Endometrial microvascular endothelial cells (primary cell): ENCODE results near the gene MAP4K2. TPM values are rescaled to one million over a fixed set of nuclear protein-coding genes. Genes with fewer than 3 reads are reported as not detected.

ENCODE experiments used
- in situ Hi-C: cut with HindIII; loops from 2 replicates; pipeline ENCODE4 v1.10.0; 2017; ENCODE audit warnings: low sequenced_read_pairs, low pct_unique_long_range_greater_than_20kb; ENCODE audit errors: inconsistent ontology term
- total RNA-seq: library from RNA; depleted of rRNA; stranded (reverse); fragments of >200 nt; gene quantifications from one replicate; pipeline ENCODE4 v1.2.3, GENCODE V29; 2015; ENCODE audit errors: inconsistent ontology term

Gene MAP4K2
- total RNA-seq, 1 donor from 2014 or later = 42.8 TPM

- in situ Hi-C loops = no loop called here
Measured at GRCh38 chr11:64777449-64778222, 25.4 kb downstream of the MAP4K2 start.

GRCh38 chr11:64776875-64777274 is 26.1 kb downstream of the MAP4K2 start:
- in situ Hi-C loops = no loop called here

GRCh38 chr11:64776425-64776824 is 26.6 kb downstream of the MAP4K2 start:
- in situ Hi-C loops = no loop called here

- in situ Hi-C loops = no loop called here
Measured at GRCh38 chr11:64774144-64774543, 28.9 kb downstream of the MAP4K2 start.

- in situ Hi-C loops = no loop called here
Measured at GRCh38 chr11:64772303-64773018, 30.6 kb downstream of the MAP4K2 start.

- in situ Hi-C loops = no loop called here
Measured at GRCh38 chr11:64771861-64772260, 31.2 kb downstream of the MAP4K2 start.

- in situ Hi-C loops = no loop called here
Measured at GRCh38 chr11:64770120-64770519, 32.9 kb downstream of the MAP4K2 start.

GRCh38 chr11:64769283-64769682 is 33.7 kb downstream of the MAP4K2 start:
- in situ Hi-C loops = no loop called here

GRCh38 chr11:64768300-64768694 is 34.7 kb downstream of the MAP4K2 start:
- in situ Hi-C loops = no loop called here

- in situ Hi-C loops = no loop called here
Measured at GRCh38 chr11:64767344-64768299, 35.4 kb downstream of the MAP4K2 start.

- in situ Hi-C loops = no loop called here
Measured at GRCh38 chr11:64766881-64767280, 36.1 kb downstream of the MAP4K2 start.

GRCh38 chr11:64765851-64766665 is 37.0 kb downstream of the MAP4K2 start:
- in situ Hi-C loops = no loop called here

GRCh38 chr11:64765291-64765850 is 37.6 kb downstream of the MAP4K2 start:
- in situ Hi-C loops = no loop called here

GRCh38 chr11:64764753-64765152 is 38.3 kb downstream of the MAP4K2 start:
- in situ Hi-C loops = no loop called here

- in situ Hi-C loops = no loop called here
Measured at GRCh38 chr11:64764040-64764611, 38.9 kb downstream of the MAP4K2 start.

GRCh38 chr11:64763526-64764039 is 39.4 kb downstream of the MAP4K2 start:
- in situ Hi-C loops = no loop called here

GRCh38 chr11:64762674-64763525 is 40.1 kb downstream of the MAP4K2 start:
- in situ Hi-C loops = no loop called here
